SW480 (cell line): Measurements from ENCODE around the gene INCA1.

Experiments
- DNase-seq: peaks from one replicate; pipeline ENCODE4 v3.0.0-alpha.2; 2016; ENCODE audit warnings: low spot score

The INCA1 gene

GRCh38 chr17:4948931-4949320 lies 48.4 kb downstream of the INCA1 start:
- peak; percentile 89 for DNase-seq

GRCh38 chr17:4948166-4948930 lies 49.0 kb downstream of the INCA1 start, which contains the start of gene PFN1:
Gene PFN1, minus strand, starts transcription at chr17:4948530. Its CDS starts 136 bp downstream, at chr17:4948394.
- peak; percentile 89 for DNase-seq

GRCh38 chr17:4947411-4948165 lies 49.7 kb downstream of the INCA1 start:
- DNase-seq = peak; percentile 42

- DNase-seq = no peak
Measured at GRCh38 chr17:4947010-4947410, 50.3 kb downstream of the INCA1 start.

GRCh38 chr17:4946312-4946976 lies 50.9 kb downstream of the INCA1 start:
- DNase-seq = no peak

- no peak for DNase-seq
Measured at GRCh38 chr17:4945944-4946280, 51.4 kb downstream of the INCA1 start.

GRCh38 chr17:4945176-4945943 lies 52.0 kb downstream of the INCA1 start:
- peak; percentile 91 for DNase-seq

- no peak for DNase-seq
Measured at GRCh38 chr17:4944554-4945175, 52.7 kb downstream of the INCA1 start.

GRCh38 chr17:4944163-4944553 lies 53.2 kb downstream of the INCA1 start:
- DNase-seq = no peak

GRCh38 chr17:4942760-4943508 lies 54.4 kb downstream of the INCA1 start:
- no peak for DNase-seq

- DNase-seq = no peak
Measured at GRCh38 chr17:4941319-4941610, 56.1 kb downstream of the INCA1 start.

GRCh38 chr17:4940555-4941318 lies 56.6 kb downstream of the INCA1 start:
- DNase-seq = peak; percentile 93

- DNase-seq = peak; percentile 99
Measured at GRCh38 chr17:4939796-4940554, 57.3 kb downstream of the INCA1 start, which contains the start of the genes RNF167 and SLC25A11. Gene RNF167, plus strand, starts transcription at chr17:4940268. Its CDS starts 642 bp downstream, at chr17:4940910. Gene SLC25A11, minus strand, starts transcription at chr17:4940046. Its CDS starts 136 bp downstream, at chr17:4939910.

- DNase-seq = no peak
Measured at GRCh38 chr17:4939546-4939795, 57.9 kb downstream of the INCA1 start.

- DNase-seq = no peak
Measured at GRCh38 chr17:4938688-4939545, 58.4 kb downstream of the INCA1 start.
